GM10248 (cell line): ENCODE measurements around the gene SLC13A3.

Experiments
- CTCF ChIA-PET: fragments of 300-600 bp; sonication (Branson Sonifier 250); formaldehyde crosslinking; extraction: SDS; loops from one replicate; lab custom pipeline; 2021; ENCODE audit warnings: antibody characterized with exemption; lab: Yijun Ruan, JAX
- POLR2A ChIA-PET: fragments of 350-650 bp; sonication (Branson Sonifier 250); formaldehyde crosslinking; extraction: SDS; loops from one replicate; lab custom pipeline; 2020; ENCODE audit warnings: antibody characterized with exemption; lab: Yijun Ruan, JAX
- DNase-seq: peaks from one replicate; pipeline ENCODE4 v3.0.0; 2012; ENCODE audit errors: extremely low spot score
- CTCF ChIP-seq: IDR thresholded peaks from 2 replicates; pipeline ENCODE4 v1.5.1; 2012; ENCODE audit warnings: mild to moderate bottlenecking, low read depth; ENCODE audit errors: extremely low read depth, missing control alignments, control extremely low read depth

The SLC13A3 gene, protein sequence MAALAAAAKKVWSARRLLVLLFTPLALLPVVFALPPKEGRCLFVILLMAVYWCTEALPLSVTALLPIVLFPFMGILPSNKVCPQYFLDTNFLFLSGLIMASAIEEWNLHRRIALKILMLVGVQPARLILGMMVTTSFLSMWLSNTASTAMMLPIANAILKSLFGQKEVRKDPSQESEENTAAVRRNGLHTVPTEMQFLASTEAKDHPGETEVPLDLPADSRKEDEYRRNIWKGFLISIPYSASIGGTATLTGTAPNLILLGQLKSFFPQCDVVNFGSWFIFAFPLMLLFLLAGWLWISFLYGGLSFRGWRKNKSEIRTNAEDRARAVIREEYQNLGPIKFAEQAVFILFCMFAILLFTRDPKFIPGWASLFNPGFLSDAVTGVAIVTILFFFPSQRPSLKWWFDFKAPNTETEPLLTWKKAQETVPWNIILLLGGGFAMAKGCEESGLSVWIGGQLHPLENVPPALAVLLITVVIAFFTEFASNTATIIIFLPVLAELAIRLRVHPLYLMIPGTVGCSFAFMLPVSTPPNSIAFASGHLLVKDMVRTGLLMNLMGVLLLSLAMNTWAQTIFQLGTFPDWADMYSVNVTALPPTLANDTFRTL

DNA sequence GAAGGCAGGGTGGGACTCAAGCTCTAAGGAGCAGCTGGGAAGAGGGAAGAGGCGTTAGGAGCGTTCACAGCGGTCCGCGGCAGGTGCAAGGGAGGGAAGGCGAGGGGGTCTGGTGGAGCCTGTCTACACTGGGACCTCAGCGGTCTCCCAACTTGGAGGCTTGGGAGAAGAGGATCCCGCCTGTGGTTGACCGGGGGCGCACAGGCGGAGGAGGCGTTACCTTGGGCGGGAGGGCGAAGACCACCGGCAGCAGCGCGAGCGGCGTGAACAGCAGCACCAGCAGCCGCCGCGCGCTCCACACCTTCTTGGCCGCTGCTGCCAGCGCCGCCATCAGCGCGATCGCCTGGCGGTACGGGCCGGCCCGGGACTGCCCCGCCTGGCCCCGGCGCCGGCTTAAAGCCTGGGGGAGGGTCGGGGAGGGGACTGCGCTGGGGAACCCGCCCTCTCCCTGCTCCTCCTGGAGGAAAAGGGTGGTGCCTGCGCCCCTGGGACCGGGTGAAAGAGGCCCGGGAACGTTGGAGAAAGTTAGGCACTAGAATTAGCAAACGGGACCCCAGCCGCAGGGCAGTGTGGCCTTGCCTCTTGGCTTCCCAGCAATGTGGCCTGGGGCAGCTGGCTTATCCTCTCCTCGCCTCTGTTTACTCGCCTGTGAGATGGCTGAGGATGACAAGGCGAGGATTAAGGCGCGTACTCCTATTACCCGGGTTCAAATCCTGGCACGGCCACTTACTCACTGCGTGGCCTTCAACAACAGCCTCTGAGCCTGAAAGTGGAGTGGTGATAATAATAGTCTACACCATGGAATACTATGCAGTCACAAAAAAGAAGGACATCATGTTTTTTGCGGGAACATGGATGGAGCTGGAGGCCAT lies at the start of gene SLC13A3:
Gene SLC13A3, minus strand, starts transcription at position 369 of the 872 bp plus-strand sequence. Its CDS starts 38 bp downstream, at position 331.
- no peak for TF ChIP-seq CTCF
- ChIA-PET CTCF (no interaction called here), POLR2A (no interaction called here)
- no peak for DNase-seq

- no peak for DNase-seq
- CTCF ChIA-PET, result interaction anchor here (1.5 kb wide), 1 partner anchor 180 kb away, joined by 3 read pairs; no protein-coding TSS in a partner anchor
- TF ChIP-seq CTCF, result no peak
- POLR2A ChIA-PET, result no interaction called here
These were observed 49.8 kb upstream of the SLC13A3 start for GRCh38 chr20:46701057-46701456.

- TF ChIP-seq CTCF, result no peak
- DNase-seq, result no peak
- CTCF ChIA-PET, result interaction anchor here (1.5 kb wide), 1 partner anchor 180 kb away, joined by 3 read pairs; no protein-coding TSS in a partner anchor
- POLR2A ChIA-PET, result no interaction called here
These were observed 49.2 kb upstream of the SLC13A3 start for GRCh38 chr20:46700481-46700880.

GRCh38 chr20:46699651-46700359 lies 48.5 kb upstream of the SLC13A3 start:
- ChIA-PET CTCF (interaction anchor here (0.6 to 1.5 kb wide), 2 partner anchors 13 to 179 kb away, joined by 3 read pairs; no protein-coding TSS in a partner anchor), POLR2A (no interaction called here)
- DNase-seq, result no peak
- no peak for TF ChIP-seq CTCF

DNA sequence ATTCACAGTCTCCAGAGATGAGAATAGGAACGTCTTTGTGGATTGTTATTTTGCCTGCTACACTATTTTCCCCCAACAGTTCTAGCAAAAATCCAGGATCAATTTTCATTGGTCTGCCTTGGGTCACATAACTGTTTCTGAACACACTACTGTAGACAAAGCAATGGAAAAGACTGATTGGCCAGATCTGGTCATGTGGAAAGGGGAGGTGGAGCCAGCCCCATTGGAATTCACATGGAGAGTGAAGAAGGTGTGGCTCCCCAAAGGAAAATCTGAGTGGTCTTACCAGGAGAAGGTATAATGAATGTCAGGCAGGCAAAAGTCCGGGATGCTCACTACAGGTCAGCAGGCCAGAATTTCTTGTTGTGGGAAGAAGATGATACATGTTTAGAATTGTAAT lies 47.5 kb upstream of the SLC13A3 start:
- ChIA-PET CTCF (no interaction called here), POLR2A (no interaction called here)
- DNase-seq, result no peak
- TF ChIP-seq CTCF, result no peak
